Glutamatergic neuron (in vitro differentiated cells): ENCODE data around the gene EFCAB5. TPM values are rescaled to one million over a fixed set of nuclear protein-coding genes. Genes with fewer than 3 reads are reported as not detected.
"Not testable (repeated sequence)": the region's sequence is repeated elsewhere in the genome, so short reads cannot be mapped to it uniquely, and the experiment has no call there.

Source experiments
- DNase-seq: peaks from one replicate; pipeline ENCODE4 v3.0.0; 2022
- H3K27ac Mint-ChIP-seq: one replicate; pipeline ENCODE4 v1.8.0; 2020; ENCODE audit warnings: mild to moderate bottlenecking, mixed read lengths, inconsistent platforms; ENCODE audit not compliant: unreplicated experiment
- H3K27me3 Mint-ChIP-seq: one replicate; pipeline ENCODE4 v1.8.0; 2020; ENCODE audit warnings: mild to moderate bottlenecking, moderate library complexity, mixed read lengths, inconsistent platforms; ENCODE audit not compliant: unreplicated experiment
- H3K36me3 Mint-ChIP-seq: one replicate; pipeline ENCODE4 v1.8.0; 2020; ENCODE audit warnings: mild to moderate bottlenecking, mixed read lengths, inconsistent platforms; ENCODE audit not compliant: unreplicated experiment
- H3K4me1 Mint-ChIP-seq: one replicate; pipeline ENCODE4 v1.8.0; 2020; ENCODE audit warnings: mild to moderate bottlenecking, low read depth, mixed read lengths, inconsistent platforms; ENCODE audit not compliant: unreplicated experiment
- H3K4me3 Mint-ChIP-seq: one replicate; pipeline ENCODE4 v1.8.0; 2020; ENCODE audit warnings: mild to moderate bottlenecking, mixed read lengths, inconsistent platforms; ENCODE audit not compliant: unreplicated experiment
- H3K9me3 Mint-ChIP-seq: one replicate; pipeline ENCODE4 v1.8.0; 2020; ENCODE audit warnings: mild to moderate bottlenecking, moderate library complexity, mixed read lengths, inconsistent platforms; ENCODE audit not compliant: unreplicated experiment
- CTCF ChIP-seq: fragments of 200-600 bp; sonication (generic); IDR thresholded peaks from one replicate; pipeline ENCODE4 v1.5.0; 2021; ENCODE audit not compliant: partially characterized antibody, unreplicated experiment
- total RNA-seq: library from RNA; stranded (reverse); fragmentation: NEBNext Ultra II Directional; extraction: Animal tissue kit (Norgen Biotek cat#: 25700); gene quantifications from one replicate; pipeline ENCODE4 v1.2.1, GENCODE V29; 2021; ENCODE audit not compliant: unreplicated experiment

The EFCAB5 gene
- total RNA-seq, 1 donor from 2014 or later: 0.69 TPM

GRCh38 chr17:29956225-29956624 is 14.8 kb downstream of the EFCAB5 start:
- peaks cover 10% of the 10 kb centered on the region for H3K36me3 Mint-ChIP-seq
- H3K4me3 Mint-ChIP-seq: no peak overlapping the region
- no peak for DNase-seq
- no peaks in the 10 kb centered on the region for H3K4me1 Mint-ChIP-seq
- H3K27me3 Mint-ChIP-seq: peaks cover 2% of the 10 kb centered on the region
- no peak for TF ChIP-seq CTCF
- no peak overlapping the region for H3K27ac Mint-ChIP-seq
- no peaks in the 10 kb centered on the region for H3K9me3 Mint-ChIP-seq

- H3K4me1 Mint-ChIP-seq, DNase-seq, H3K27ac Mint-ChIP-seq, H3K9me3 Mint-ChIP-seq, H3K4me3 Mint-ChIP-seq, H3K27me3 Mint-ChIP-seq: not testable (repeated sequence)
- peaks cover 10% of the 10 kb centered on the region for H3K36me3 Mint-ChIP-seq
Observed at GRCh38 chr17:29957488-29957887, 16.1 kb downstream of the EFCAB5 start.

- peaks cover 2% of the 10 kb centered on the region for H3K27me3 Mint-ChIP-seq
- no peak for DNase-seq
- H3K4me1 Mint-ChIP-seq: no peaks in the 10 kb centered on the region
- H3K4me3 Mint-ChIP-seq: no peak overlapping the region
- H3K36me3 Mint-ChIP-seq: peaks cover 5% of the 10 kb centered on the region
- no peak for TF ChIP-seq CTCF
- no peaks in the 10 kb centered on the region for H3K9me3 Mint-ChIP-seq
- H3K27ac Mint-ChIP-seq: no peak overlapping the region
Observed at GRCh38 chr17:29958947-29959657, 17.7 kb downstream of the EFCAB5 start.

- Mint-ChIP-seq H3K4me3 (no peak overlapping the region), H3K27me3 (peaks cover 4% of the 10 kb centered on the region), H3K27ac (no peak overlapping the region), H3K9me3 (no peaks in the 10 kb centered on the region), H3K4me1 (no peaks in the 10 kb centered on the region), H3K36me3 (peaks cover 5% of the 10 kb centered on the region)
- no peak for DNase-seq
- TF ChIP-seq CTCF: no peak
Observed at GRCh38 chr17:29959658-29960337, 18.4 kb downstream of the EFCAB5 start.

GRCh38 chr17:29962656-29963055 is 21.2 kb downstream of the EFCAB5 start:
- TF ChIP-seq CTCF: no peak
- no peaks in the 10 kb centered on the region for H3K36me3 Mint-ChIP-seq
- DNase-seq: no peak
- no peaks in the 10 kb centered on the region for H3K4me1 Mint-ChIP-seq
- peaks cover 4% of the 10 kb centered on the region for H3K27me3 Mint-ChIP-seq
- no peak overlapping the region for H3K4me3 Mint-ChIP-seq
- H3K27ac Mint-ChIP-seq: no peak overlapping the region
- no peaks in the 10 kb centered on the region for H3K9me3 Mint-ChIP-seq
